Endothelial cell of coronary artery (primary cell): Measurements from ENCODE around the gene OR2T10. TPM values are rescaled to one million over a fixed set of nuclear protein-coding genes. Genes with fewer than 3 reads are reported as not detected.

Source experiments
- total RNA-seq: library from RNA; depleted of rRNA; stranded (reverse); fragments of >200 nt; gene quantifications from 2 replicates; pipeline ENCODE4 v1.2.3, GENCODE V29; 2014

The OR2T10 gene, protein sequence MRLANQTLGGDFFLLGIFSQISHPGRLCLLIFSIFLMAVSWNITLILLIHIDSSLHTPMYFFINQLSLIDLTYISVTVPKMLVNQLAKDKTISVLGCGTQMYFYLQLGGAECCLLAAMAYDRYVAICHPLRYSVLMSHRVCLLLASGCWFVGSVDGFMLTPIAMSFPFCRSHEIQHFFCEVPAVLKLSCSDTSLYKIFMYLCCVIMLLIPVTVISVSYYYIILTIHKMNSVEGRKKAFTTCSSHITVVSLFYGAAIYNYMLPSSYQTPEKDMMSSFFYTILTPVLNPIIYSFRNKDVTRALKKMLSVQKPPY
- not detected in 2 replicates for total RNA-seq

DNA sequence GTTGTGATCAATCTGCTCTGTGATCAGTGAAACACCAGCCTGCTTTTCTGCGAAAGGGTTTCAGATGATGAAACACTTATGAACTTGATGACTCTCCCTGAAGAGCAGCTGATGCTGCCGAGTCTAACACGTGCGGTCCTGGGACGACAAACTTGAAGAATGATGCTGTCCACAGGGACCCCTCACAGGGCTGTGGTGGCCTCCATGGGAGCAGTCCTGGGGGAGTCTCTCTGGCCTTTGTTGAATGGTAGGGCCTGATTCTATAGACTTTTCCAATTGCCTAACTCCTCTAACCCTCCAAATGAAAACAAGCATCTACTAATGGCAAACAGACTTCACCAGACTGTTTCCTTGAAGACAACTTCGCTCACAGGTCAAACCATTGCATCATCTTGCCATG is at the start of gene OR2T10:
Gene OR2T10 (minus strand): TSS at position 112 of the 400 bp plus-strand sequence. CDS start 3,932 bp downstream, outside the sequence.

DNA sequence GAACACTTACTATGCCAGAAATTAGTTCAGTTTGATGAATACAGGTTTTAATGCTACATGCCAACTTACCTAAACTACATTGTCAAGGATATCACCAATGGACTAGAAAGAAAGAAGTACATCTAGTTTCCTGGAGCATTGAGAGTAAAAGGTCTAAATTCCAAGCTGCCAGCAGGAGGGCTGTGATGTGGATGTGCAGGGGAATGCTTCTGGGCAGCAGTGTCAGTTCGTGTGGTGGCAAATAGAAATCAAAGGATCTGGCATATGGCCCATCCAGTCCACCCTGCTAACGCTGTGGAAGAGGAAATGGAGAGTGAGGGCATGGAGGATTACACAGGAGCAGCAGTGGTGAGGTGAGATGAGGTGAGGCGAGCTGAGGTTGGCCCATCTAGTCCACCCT is 47.7 kb upstream of the OR2T10 start, which contains the start of gene OR2T35:
Gene OR2T35 (minus strand): TSS at position 101 of the 400 bp plus-strand sequence. CDS start 6,020 bp downstream, outside the sequence.

GRCh38 chr1:248634991-248635390 is 37.5 kb upstream of the OR2T10 start, which contains the start of gene OR2T11:
TSS of gene OR2T11 (minus strand) at chr1:248635091. CDS start at chr1:248627128, 7,963 bp downstream.

GRCh38 chr1:248574657-248575056 is 22.8 kb downstream of the OR2T10 start, which contains the start of gene OR2T34:
TSS of gene OR2T34 (minus strand) at chr1:248574757. CDS start at chr1:248574757, 0 bp downstream.

GRCh38 chr1:248562672-248563071 is 34.8 kb downstream of the OR2T10 start, which contains the start of gene OR2T29:
TSS of gene OR2T29 (minus strand) at chr1:248562772. CDS start at chr1:248559491, 3,281 bp downstream.

Other genes with a start within 250 kb of the OR2T10 start
- gene OR14C36, start 248.9 kb downstream of the OR2T10 start, total RNA-seq: not detected in 2 replicates
- gene OR2T4, start 236.0 kb downstream of the OR2T10 start, total RNA-seq: not detected in 2 replicates
- not detected in 2 replicates for gene OR2T6, start 222.0 kb downstream of the OR2T10 start, total RNA-seq
- not detected in 2 replicates for gene OR2T1, start 194.7 kb downstream of the OR2T10 start, total RNA-seq
- gene OR2T2, start 152.1 kb downstream of the OR2T10 start, total RNA-seq: not detected in 2 replicates
- gene OR2T3, start 124.3 kb downstream of the OR2T10 start, total RNA-seq: not detected in 2 replicates
- not detected in 2 replicates for gene OR2T5, start 109.1 kb downstream of the OR2T10 start, total RNA-seq
- not detected in 2 replicates for gene OR2G6, start 89.6 kb downstream of the OR2T10 start, total RNA-seq
- not detected in 2 replicates for gene OR2T29, start 34.9 kb downstream of the OR2T10 start, total RNA-seq
- gene OR2T34, start 22.9 kb downstream of the OR2T10 start, total RNA-seq: not detected in 2 replicates
- gene OR2T11, start 37.4 kb upstream of the OR2T10 start, total RNA-seq: not detected in 2 replicates
- gene OR2T35, start 47.6 kb upstream of the OR2T10 start, total RNA-seq: not detected in 2 replicates
- not detected in 2 replicates for gene OR2T27, start 57.8 kb upstream of the OR2T10 start, total RNA-seq
- not detected in 2 replicates for gene OR14I1, start 105.1 kb upstream of the OR2T10 start, total RNA-seq
- 0.19 TPM in 1 of 2 replicates, not detected in the other for gene LYPD8, start 158.1 kb upstream of the OR2T10 start, total RNA-seq
- gene SH3BP5L, start 228.2 kb upstream of the OR2T10 start, total RNA-seq: 22.1 and 27.0 TPM in 2 replicates
- 17.2 and 18.4 TPM in 2 replicates for gene ZNF672, start 240.5 kb upstream of the OR2T10 start, total RNA-seq